H1 (cell line): Measurements from ENCODE around the gene TIMP4. TPM values are rescaled to one million over a fixed set of nuclear protein-coding genes. Genes with fewer than 3 reads are reported as not detected.

ENCODE experiments used
- CHD1 ChIP-seq: IDR thresholded peaks from 2 replicates; pipeline ENCODE4 v1.6.1; 2012; ENCODE audit warnings: low read depth, low read length, improper control_type of control experiment
- CHD7 ChIP-seq: fragments of 300-600 bp; sonication (generic); IDR thresholded peaks from 2 replicates; pipeline ENCODE4 v1.7.1; 2012; ENCODE audit warnings: low read length, moderate library complexity, mild to moderate bottlenecking, inconsistent platforms; ENCODE audit not compliant: insufficient replicate concordance
- GTF2F1 ChIP-seq: IDR thresholded peaks from 2 replicates; pipeline ENCODE4 v1.6.1; 2012; ENCODE audit warnings: low read depth, low read length, improper control_type of control experiment, borderline replicate concordance
- MAFK ChIP-seq: IDR thresholded peaks from 2 replicates; pipeline ENCODE4 v1.6.1; 2012; ENCODE audit warnings: low read depth, mild to moderate bottlenecking, improper control_type of control experiment, low read length
- SRF ChIP-seq: IDR thresholded peaks from 2 replicates; pipeline ENCODE4 v1.6.1; 2011; ENCODE audit warnings: mild to moderate bottlenecking, low read depth, low read length, moderate library complexity
- TEAD4 ChIP-seq: IDR thresholded peaks from 2 replicates; pipeline ENCODE4 v1.6.1; 2012; ENCODE audit warnings: low read depth, low read length, inconsistent platforms, mixed read lengths
- ZNF274 ChIP-seq: IDR thresholded peaks from 2 replicates; pipeline ENCODE4 v1.7.0; 2012; ENCODE audit warnings: low read length, borderline replicate concordance; ENCODE audit errors: extremely low read depth
- polyA plus RNA-seq, 7 experiments: library from polyadenylated mRNA; depleted of rRNA in 3 of 7; stranded (reverse) in 5 of 7; unstranded in 2 of 7; fragments of >200 nt in 5 of 7; fragments of 200-250 nt in 2 of 7; gene quantifications; 1 replicate in 5 of 7; 2 replicates in 1 of 7; 4 replicates in 1 of 7; pipeline versions ENCODE4 v1.2.1 to v1.2.3, GENCODE V29; 2011 to 2013; ENCODE audit warnings: missing spikeins in 2 of 7, mixed read lengths in 2 of 7
- total RNA-seq: library from RNA; stranded (reverse); fragmentation: NEBNext Ultra II Directional; extraction: Animal tissue kit (Norgen Biotek cat#: 25700); gene quantifications from 2 replicates; pipeline ENCODE4 v1.2.1, GENCODE V29; 2021

TIMP4 gene
- total and polyA plus RNA-seq, 2 of the 8 experiments (the other 6 are each of a cell fraction or from before 2014, with no cell fraction given): 5.1 to 8.7 TPM

GRCh38 chr3:12150112-12150511, 8.6 kb downstream of the TIMP4 start (continued):
- TF ChIP-seq CHD7: no peak
- no peak for TF ChIP-seq GTF2F1
- TF ChIP-seq MAFK: no peak
- TF ChIP-seq SRF: no peak
- TF ChIP-seq ZNF274: no peak
- TF ChIP-seq CHD1: no peak
- no peak for TF ChIP-seq TEAD4
